GM12873 (cell line): ENCODE results near the gene RAE1.

Experiments used
- CTCF ChIP-seq: IDR thresholded peaks from 2 replicates; pipeline ENCODE4 v1.5.1; 2012; ENCODE audit warnings: low read depth, mild to moderate bottlenecking, moderate library complexity, low read length, control low read depth; ENCODE audit not compliant: insufficient read depth; ENCODE audit errors: missing control alignments

The RAE1 gene

GRCh38 chr20:57327820-57328219, 23.2 kb upstream of the RAE1 start:
- TF ChIP-seq CTCF, result no peak

- TF ChIP-seq CTCF, result peak; percentile 37
These were observed 21.3 kb upstream of the RAE1 start, which contains the start of gene SPO11 for GRCh38 chr20:57329608-57330221. TSS of gene SPO11 (plus strand) at chr20:57329803. CDS start at chr20:57329868, 65 bp downstream.

GRCh38 chr20:57330998-57331397, 20.1 kb upstream of the RAE1 start:
- TF ChIP-seq CTCF, result no peak

GRCh38 chr20:57332105-57333089, 18.7 kb upstream of the RAE1 start:
- peak; percentile 17 for TF ChIP-seq CTCF

- no peak for TF ChIP-seq CTCF
These were observed 15.7 kb upstream of the RAE1 start for GRCh38 chr20:57335392-57335791.

GRCh38 chr20:57341663-57342062, 9.4 kb upstream of the RAE1 start:
- TF ChIP-seq CTCF, result no peak

- no peak for TF ChIP-seq CTCF
These were observed 8.2 kb upstream of the RAE1 start for GRCh38 chr20:57342829-57343228.
